ENCODE results near the gene RABGGTA. TPM values are rescaled to one million over a fixed set of nuclear protein-coding genes. Genes with fewer than 3 reads are reported as not detected.
A peak's percentile ranks its signal among the peaks of the same experiment; 100 is the strongest.
"Not testable (repeated sequence)": the region's sequence is repeated elsewhere in the genome, so short reads cannot be mapped to it uniquely, and the experiment has no call there.

The RABGGTA gene
- total and polyA plus RNA-seq, 8 donors = 16.0 to 230 (median 87.8) TPM

DNA sequence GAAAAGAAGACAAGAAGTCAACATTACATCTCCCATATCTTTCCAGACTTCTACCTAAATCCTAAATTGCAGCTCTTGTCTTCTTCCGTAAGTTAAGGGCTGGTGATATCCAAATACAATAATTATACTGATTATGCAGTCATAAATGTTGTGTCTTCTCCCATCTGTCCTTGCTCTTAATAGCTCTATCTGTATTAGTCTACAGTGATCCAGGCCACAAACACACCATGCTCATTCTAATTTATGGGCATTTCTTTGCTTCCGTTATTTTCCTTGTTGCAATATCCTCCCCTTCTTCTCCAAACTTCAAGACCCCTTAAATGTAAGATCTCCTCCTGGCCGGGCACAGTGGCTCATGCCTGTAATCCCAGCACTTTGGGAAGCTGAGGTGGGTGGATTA, 51.9 kb downstream of the RABGGTA start:
- Histone ChIP-seq H3K36me3 (peaks cover 0 to 18% (median 13%) of the 10 kb centered on the region in 4 donors), H3K4me3 (no peak overlapping the region), H3K27me3 (no peaks in the 10 kb centered on the region), H3K27ac (no peak overlapping the region), H3K9me3 (no peaks in the 10 kb centered on the region), H3K4me1 (peaks cover 4 to 18% (median 15%) of the 10 kb centered on the region in 4 donors)
- intact Hi-C loops (cut with DNase I; ENCODE audit: low total_unique reads) = no loop called here
- DNase-seq = no peak
- TF ChIP-seq, protein P1, sequence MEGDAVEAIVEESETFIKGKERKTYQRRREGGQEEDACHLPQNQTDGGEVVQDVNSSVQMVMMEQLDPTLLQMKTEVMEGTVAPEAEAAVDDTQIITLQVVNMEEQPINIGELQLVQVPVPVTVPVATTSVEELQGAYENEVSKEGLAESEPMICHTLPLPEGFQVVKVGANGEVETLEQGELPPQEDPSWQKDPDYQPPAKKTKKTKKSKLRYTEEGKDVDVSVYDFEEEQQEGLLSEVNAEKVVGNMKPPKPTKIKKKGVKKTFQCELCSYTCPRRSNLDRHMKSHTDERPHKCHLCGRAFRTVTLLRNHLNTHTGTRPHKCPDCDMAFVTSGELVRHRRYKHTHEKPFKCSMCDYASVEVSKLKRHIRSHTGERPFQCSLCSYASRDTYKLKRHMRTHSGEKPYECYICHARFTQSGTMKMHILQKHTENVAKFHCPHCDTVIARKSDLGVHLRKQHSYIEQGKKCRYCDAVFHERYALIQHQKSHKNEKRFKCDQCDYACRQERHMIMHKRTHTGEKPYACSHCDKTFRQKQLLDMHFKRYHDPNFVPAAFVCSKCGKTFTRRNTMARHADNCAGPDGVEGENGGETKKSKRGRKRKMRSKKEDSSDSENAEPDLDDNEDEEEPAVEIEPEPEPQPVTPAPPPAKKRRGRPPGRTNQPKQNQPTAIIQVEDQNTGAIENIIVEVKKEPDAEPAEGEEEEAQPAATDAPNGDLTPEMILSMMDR (IDR thresholded peaks at IDR 0.05) = no peak
- TF ChIP-seq POLR2A (IDR thresholded peaks at IDR 0.05) = no peak
- TF ChIP-seq POLR2AphosphoS5 (IDR thresholded peaks at IDR 0.05) = no peak
- TF ChIP-seq EP300 (IDR thresholded peaks at IDR 0.05) = no peak
- WGBS, 5 donors = 55 to 62% (median 59%) methylated on average over 3 of the region's 3 CpGs

DNA sequence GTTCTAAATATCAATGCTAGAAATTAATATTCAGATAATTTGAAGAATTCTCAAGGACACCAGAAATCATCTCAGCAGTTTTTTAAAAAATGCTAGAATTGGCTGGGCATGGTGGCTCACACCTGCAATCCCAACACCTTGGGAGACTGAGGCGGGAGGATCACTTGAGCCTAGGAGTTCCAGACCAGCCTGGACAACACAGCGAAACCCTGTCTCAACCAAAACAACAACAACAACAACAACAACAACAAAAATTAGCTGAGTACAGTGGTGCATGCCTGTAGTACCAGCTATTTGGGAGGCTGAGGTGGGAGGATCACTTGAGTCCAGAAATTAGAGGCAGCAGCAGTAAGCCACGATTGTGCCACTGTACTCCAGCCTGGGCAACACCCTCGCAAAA, 52.3 kb downstream of the RABGGTA start:
- intact Hi-C loops (cut with DNase I; ENCODE audit: low total_unique reads) = no loop called here
- no peaks in the 10 kb centered on the region for H3K9me3 ChIP-seq
- no peaks in the 10 kb centered on the region for H3K27me3 ChIP-seq
- H3K4me3 ChIP-seq = no peak overlapping the region
- no peak overlapping the region for H3K27ac ChIP-seq
- no peak for DNase-seq
- H3K4me1 ChIP-seq = peaks cover 4 to 21% (median 19%) of the 10 kb centered on the region in 4 donors
- TF ChIP-seq EP300 (IDR thresholded peaks at IDR 0.05) = no peak
- no peak for TF ChIP-seq POLR2AphosphoS5 (IDR thresholded peaks at IDR 0.05)
- TF ChIP-seq, protein P1 (IDR thresholded peaks at IDR 0.05) = no peak
- no peak for TF ChIP-seq POLR2A (IDR thresholded peaks at IDR 0.05)
- 86 to 94% (median 90%) methylated on average over 4 of the region's 4 CpGs for WGBS, 5 donors
- H3K36me3 ChIP-seq = peaks cover 0 to 18% (median 13%) of the 10 kb centered on the region in 4 donors

DNA sequence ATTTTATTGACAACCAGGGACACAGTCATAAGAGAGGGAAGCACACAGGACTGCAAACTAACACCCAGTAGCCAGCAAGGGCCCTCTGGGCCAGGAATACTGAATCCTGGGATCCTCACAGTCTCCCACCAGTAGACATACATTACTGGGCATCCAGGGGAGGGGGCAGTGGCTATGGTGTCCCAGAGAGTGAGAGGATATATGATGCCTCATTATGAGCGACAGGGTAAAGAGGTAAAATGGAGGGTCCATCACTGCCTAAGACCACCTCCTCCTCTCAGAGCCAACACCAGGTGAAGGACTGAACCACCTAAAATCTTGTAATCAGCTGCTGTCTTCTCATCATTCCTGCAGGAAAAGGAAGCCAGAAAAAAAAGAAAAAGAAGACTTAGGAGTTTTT, 54.5 kb downstream of the RABGGTA start:
- DNase-seq; H3K27ac ChIP-seq; intact Hi-C loops (cut with DNase I; ENCODE audit: low total_unique reads); H3K27me3 ChIP-seq; H3K9me3 ChIP-seq; H3K4me3 ChIP-seq: not testable (repeated sequence)
- H3K4me1 ChIP-seq = peaks cover 9 to 38% (median 35%) of the 10 kb centered on the region in 4 donors
- 85 to 100% (median 91%) methylated on average over 1 of the region's 1 CpG for WGBS, 5 donors
- H3K36me3 ChIP-seq = peaks cover 0 to 18% (median 13%) of the 10 kb centered on the region in 4 donors

DNA sequence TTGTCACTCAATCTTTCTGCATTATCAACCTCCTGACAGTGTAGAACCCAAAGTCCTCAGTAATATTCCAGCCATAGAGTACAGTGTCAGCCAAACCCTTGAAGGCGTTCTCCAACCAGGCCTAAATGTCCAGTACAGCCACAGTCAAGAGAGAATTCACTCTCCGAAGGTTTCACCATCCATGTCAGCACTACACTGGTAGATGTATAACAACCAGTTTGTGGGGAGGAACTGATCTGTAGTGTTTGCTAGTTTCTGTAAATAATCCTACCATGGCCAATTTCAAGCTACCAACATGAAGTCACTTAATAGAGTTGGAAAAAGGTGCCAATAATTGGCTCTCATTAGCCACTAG, 55.1 kb downstream of the RABGGTA start:
- H3K27me3 ChIP-seq = no peaks in the 10 kb centered on the region
- intact Hi-C loops (cut with DNase I; ENCODE audit: low total_unique reads) = no loop called here
- peaks cover 9 to 43% (median 38%) of the 10 kb centered on the region in 4 donors for H3K4me1 ChIP-seq
- H3K4me3 ChIP-seq = peak overlapping the region in 3 of 4 donors; percentile 64 to 85 (median 70)
- WGBS, 5 donors = 82 to 95% (median 85%) methylated on average over 2 of the region's 2 CpGs
- peaks cover 2 to 21% (median 15%) of the 10 kb centered on the region in 4 donors for H3K36me3 ChIP-seq
- DNase-seq = no peak
- no peaks in the 10 kb centered on the region for H3K9me3 ChIP-seq
- H3K27ac ChIP-seq = peak overlapping the region; percentile 92 to 98 (median 94)
- TF ChIP-seq POLR2AphosphoS5 (IDR thresholded peaks at IDR 0.05) (no peak), EP300 (IDR thresholded peaks at IDR 0.05) (no peak), POLR2A (IDR thresholded peaks at IDR 0.05) (no peak)
- TF ChIP-seq, protein P1 (IDR thresholded peaks at IDR 0.05) = no peak

Small RNA genes within 50 kb of the gene (small RNA-seq; reads per million reads assigned to genes)
- gene MDP1 = 0 reads per million in 4 donors

Other genes starting within 250 kb of the RABGGTA start
Only the 30 nearest of the 34 such genes appear.
- gene DCAF11, start 156.8 kb downstream of the RABGGTA start, total RNA-seq = 100 to 1,000 TPM in 2 of 5 donors, 10 to 100 TPM in 3; 50.4 to 396 (median 84.5) TPM
- 10 to 100 TPM; 27.7 to 68.3 (median 38.9) TPM for gene DCAF11, start 156.8 kb downstream of the RABGGTA start, polyA plus RNA-seq
- 10 to 100 TPM in 2 of 5 donors, 1 to 10 TPM in 1, under 1 TPM in 1, not detected in 1; 0.92 to 69.2 (median 13.0) TPM for gene NRL, start 156.6 kb downstream of the RABGGTA start, total RNA-seq
- gene NRL, start 156.6 kb downstream of the RABGGTA start, polyA plus RNA-seq = 1 to 10 TPM; 1.2 to 1.3 (median 1.2) TPM
- gene FITM1, start 140.9 kb downstream of the RABGGTA start, total RNA-seq = 10 to 100 TPM in 1 of 5 donors, under 1 TPM in 1, not detected in 3; 0.87 to 80.5 TPM
- 1 to 10 TPM; 1.9 to 2.6 (median 2.2) TPM for gene FITM1, start 140.9 kb downstream of the RABGGTA start, polyA plus RNA-seq
- 100 to 1,000 TPM in 1 of 5 donors, 10 to 100 TPM in 4; 38.5 to 129 (median 91.1) TPM for gene PSME1, start 135.4 kb downstream of the RABGGTA start, total RNA-seq
- 100 to 1,000 TPM; 217 to 322 (median 310) TPM for gene PSME1, start 135.4 kb downstream of the RABGGTA start, polyA plus RNA-seq
- 10 to 100 TPM in 1 of 5 donors, 1 to 10 TPM in 4; 1.3 to 33.9 (median 4.6) TPM for gene EMC9, start 130.0 kb downstream of the RABGGTA start, total RNA-seq
- 10 to 100 TPM; 32.0 to 59.6 (median 42.9) TPM for gene EMC9, start 130.0 kb downstream of the RABGGTA start, polyA plus RNA-seq
- gene PSME2, start 125.0 kb downstream of the RABGGTA start, total RNA-seq = 100 to 1,000 TPM in 2 of 5 donors, 10 to 100 TPM in 3; 62.4 to 339 (median 83.9) TPM
- gene PSME2, start 125.0 kb downstream of the RABGGTA start, polyA plus RNA-seq = 100 to 1,000 TPM; 302 to 421 (median 403) TPM
- 100 to 1,000 TPM in 2 of 5 donors, 10 to 100 TPM in 3; 53.2 to 523 (median 94.2) TPM for gene RNF31, start 124.1 kb downstream of the RABGGTA start, total RNA-seq
- 10 to 100 TPM; 64.0 to 88.7 (median 68.6) TPM for gene RNF31, start 124.1 kb downstream of the RABGGTA start, polyA plus RNA-seq
- gene IRF9, start 110.3 kb downstream of the RABGGTA start, total RNA-seq = 100 to 1,000 TPM in 2 of 5 donors, 10 to 100 TPM in 2, 1 to 10 TPM in 1; 1.4 to 143 (median 91.4) TPM
- 100 to 1,000 TPM in 1 of 3 donors, 10 to 100 TPM in 2; 64.6 to 101 (median 65.1) TPM for gene IRF9, start 110.3 kb downstream of the RABGGTA start, polyA plus RNA-seq
- 100 to 1,000 TPM in 1 of 5 donors, 10 to 100 TPM in 4; 14.5 to 122 (median 45.5) TPM for gene REC8, start 99.5 kb downstream of the RABGGTA start, total RNA-seq
- 10 to 100 TPM; 20.9 to 64.4 (median 38.7) TPM for gene REC8, start 99.5 kb downstream of the RABGGTA start, polyA plus RNA-seq
- 100 to 1,000 TPM in 1 of 5 donors, 10 to 100 TPM in 4; 14.3 to 227 (median 23.9) TPM for gene IPO4, start 82.8 kb downstream of the RABGGTA start, total RNA-seq
- 10 to 100 TPM in 1 of 3 donors, 1 to 10 TPM in 2; 9.3 to 15.2 (median 9.8) TPM for gene IPO4, start 82.8 kb downstream of the RABGGTA start, polyA plus RNA-seq
- 10 to 100 TPM in 4 of 5 donors, 1 to 10 TPM in 1; 6.4 to 79.7 (median 31.6) TPM for gene TM9SF1, start 76.2 kb downstream of the RABGGTA start, total RNA-seq
- gene TM9SF1, start 76.2 kb downstream of the RABGGTA start, polyA plus RNA-seq = 10 to 100 TPM; 14.6 to 28.2 (median 14.7) TPM
- gene TSSK4, start 65.9 kb downstream of the RABGGTA start, total RNA-seq = under 1 TPM in 1 of 5 donors, not detected in 4; 0.73 TPM
- gene TSSK4, start 65.9 kb downstream of the RABGGTA start, polyA plus RNA-seq = not detected
- 10 to 100 TPM in 4 of 5 donors, not detected in 1; 27.8 to 37.2 (median 31.8) TPM for gene CHMP4A, start 58.1 kb downstream of the RABGGTA start, total RNA-seq
- 100 to 1,000 TPM in 1 of 3 donors, 10 to 100 TPM in 2; 66.5 to 135 (median 70.7) TPM for gene CHMP4A, start 58.1 kb downstream of the RABGGTA start, polyA plus RNA-seq
- gene MDP1, start 55.5 kb downstream of the RABGGTA start, total RNA-seq = 10 to 100 TPM in 3 of 5 donors, 1 to 10 TPM in 1, not detected in 1; 9.3 to 16.1 (median 14.2) TPM
- gene MDP1, start 55.5 kb downstream of the RABGGTA start, polyA plus RNA-seq = 10 to 100 TPM; 25.6 to 26.9 (median 26.2) TPM
- gene NEDD8, start 39.2 kb downstream of the RABGGTA start, total RNA-seq = 100 to 1,000 TPM in 3 of 5 donors, 10 to 100 TPM in 1, not detected in 1; 85.4 to 166 (median 132) TPM
- gene NEDD8, start 39.2 kb downstream of the RABGGTA start, polyA plus RNA-seq = 100 to 1,000 TPM; 235 to 244 (median 237) TPM
- 100 to 1,000 TPM in 1 of 5 donors, 10 to 100 TPM in 4; 13.9 to 204 (median 31.2) TPM for gene GMPR2, start 38.7 kb downstream of the RABGGTA start, total RNA-seq
- gene GMPR2, start 38.7 kb downstream of the RABGGTA start, polyA plus RNA-seq = 10 to 100 TPM; 48.3 to 85.7 (median 53.9) TPM
- 10 to 100 TPM in 4 of 5 donors, 1 to 10 TPM in 1; 7.2 to 63.6 (median 39.1) TPM for gene TINF2, start 29.0 kb downstream of the RABGGTA start, total RNA-seq
- 10 to 100 TPM; 46.6 to 61.1 (median 50.6) TPM for gene TINF2, start 29.0 kb downstream of the RABGGTA start, polyA plus RNA-seq
- gene TGM1, start 8.4 kb downstream of the RABGGTA start, total RNA-seq = 10 to 100 TPM in 1 of 5 donors, 1 to 10 TPM in 4; 2.6 to 11.7 (median 4.9) TPM
- gene TGM1, start 8.4 kb downstream of the RABGGTA start, polyA plus RNA-seq = 100 to 1,000 TPM in 1 of 3 donors, 1 to 10 TPM in 2; 1.7 to 131 (median 5.3) TPM
- gene DHRS1, start 28.2 kb upstream of the RABGGTA start, total RNA-seq = 10 to 100 TPM in 3 of 5 donors, 1 to 10 TPM in 2; 5.3 to 71.9 (median 17.4) TPM
- 10 to 100 TPM; 20.1 to 52.1 (median 30.1) TPM for gene DHRS1, start 28.2 kb upstream of the RABGGTA start, polyA plus RNA-seq
- 10 to 100 TPM in 4 of 5 donors, 1 to 10 TPM in 1; 5.4 to 25.7 (median 12.8) TPM for gene NOP9, start 28.3 kb upstream of the RABGGTA start, total RNA-seq
- 10 to 100 TPM in 1 of 3 donors, 1 to 10 TPM in 2; 6.5 to 11.8 (median 8.4) TPM for gene NOP9, start 28.3 kb upstream of the RABGGTA start, polyA plus RNA-seq
- 10 to 100 TPM in 2 of 5 donors, 1 to 10 TPM in 3; 5.0 to 11.2 (median 6.4) TPM for gene CIDEB, start 36.4 kb upstream of the RABGGTA start, total RNA-seq
- gene CIDEB, start 36.4 kb upstream of the RABGGTA start, polyA plus RNA-seq = 10 to 100 TPM in 1 of 3 donors, 1 to 10 TPM in 2; 6.0 to 14.2 (median 6.0) TPM
- gene LTB4R2, start 38.5 kb upstream of the RABGGTA start, total RNA-seq = 10 to 100 TPM in 3 of 5 donors, 1 to 10 TPM in 1, not detected in 1; 9.9 to 71.5 (median 24.5) TPM
- 1 to 10 TPM in 1 of 3 donors, under 1 TPM in 1, not detected in 1; 0.25 to 6.0 TPM for gene LTB4R2, start 38.5 kb upstream of the RABGGTA start, polyA plus RNA-seq
- gene LTB4R, start 39.9 kb upstream of the RABGGTA start, total RNA-seq = 10 to 100 TPM in 3 of 5 donors, 1 to 10 TPM in 1, not detected in 1; 3.3 to 92.8 (median 24.6) TPM
- gene LTB4R, start 39.9 kb upstream of the RABGGTA start, polyA plus RNA-seq = 10 to 100 TPM in 1 of 3 donors, 1 to 10 TPM in 2; 1.4 to 67.2 (median 4.1) TPM
- gene ADCY4, start 63.5 kb upstream of the RABGGTA start, total RNA-seq = 100 to 1,000 TPM in 1 of 5 donors, 10 to 100 TPM in 4; 18.2 to 118 (median 33.3) TPM
- gene ADCY4, start 63.5 kb upstream of the RABGGTA start, polyA plus RNA-seq = 10 to 100 TPM; 15.2 to 18.9 (median 18.8) TPM
- 10 to 100 TPM in 4 of 5 donors, 1 to 10 TPM in 1; 6.4 to 42.6 (median 12.5) TPM for gene RIPK3, start 68.4 kb upstream of the RABGGTA start, total RNA-seq
- 10 to 100 TPM; 12.7 to 18.3 (median 14.3) TPM for gene RIPK3, start 68.4 kb upstream of the RABGGTA start, polyA plus RNA-seq
- 10 to 100 TPM; 20.1 to 64.8 (median 33.0) TPM for gene NFATC4, start 96.6 kb upstream of the RABGGTA start, total RNA-seq
- 100 to 1,000 TPM in 1 of 3 donors, 10 to 100 TPM in 2; 71.4 to 119 (median 99.0) TPM for gene NFATC4, start 96.6 kb upstream of the RABGGTA start, polyA plus RNA-seq
- 10 to 100 TPM in 2 of 5 donors, 1 to 10 TPM in 3; 2.9 to 16.0 (median 8.1) TPM for gene NYNRIN, start 127.4 kb upstream of the RABGGTA start, total RNA-seq
- gene NYNRIN, start 127.4 kb upstream of the RABGGTA start, polyA plus RNA-seq = 1 to 10 TPM; 2.3 to 3.3 (median 2.3) TPM
- 1 to 10 TPM in 3 of 5 donors, not detected in 2; 2.0 to 4.2 (median 3.8) TPM for gene CBLN3, start 158.1 kb upstream of the RABGGTA start, total RNA-seq
- 1 to 10 TPM in 2 of 3 donors, under 1 TPM in 1; 0.81 to 2.1 (median 1.4) TPM for gene CBLN3, start 158.1 kb upstream of the RABGGTA start, polyA plus RNA-seq
- gene KHNYN, start 158.4 kb upstream of the RABGGTA start, total RNA-seq = 100 to 1,000 TPM in 1 of 5 donors, 10 to 100 TPM in 4; 63.4 to 348 (median 77.2) TPM
- 10 to 100 TPM; 13.9 to 23.4 (median 22.9) TPM for gene KHNYN, start 158.4 kb upstream of the RABGGTA start, polyA plus RNA-seq
- gene SDR39U1, start 171.2 kb upstream of the RABGGTA start, total RNA-seq = 10 to 100 TPM; 10.8 to 71.2 (median 42.4) TPM
- gene SDR39U1, start 171.2 kb upstream of the RABGGTA start, polyA plus RNA-seq = 10 to 100 TPM; 37.0 to 64.8 (median 41.8) TPM